ENCODE measurements around the gene SMARCAL1. TPM values are rescaled to one million over a fixed set of nuclear protein-coding genes. Genes with fewer than 3 reads are reported as not detected.
A peak's percentile ranks its signal among the peaks of the same experiment; 100 is the strongest.

The SMARCAL1 gene
- total and polyA plus RNA-seq, 2 of the 13 experiments (the other 11 are each of a cell fraction or from before 2014, with no cell fraction given): 12.7 to 21.3 TPM

DNA sequence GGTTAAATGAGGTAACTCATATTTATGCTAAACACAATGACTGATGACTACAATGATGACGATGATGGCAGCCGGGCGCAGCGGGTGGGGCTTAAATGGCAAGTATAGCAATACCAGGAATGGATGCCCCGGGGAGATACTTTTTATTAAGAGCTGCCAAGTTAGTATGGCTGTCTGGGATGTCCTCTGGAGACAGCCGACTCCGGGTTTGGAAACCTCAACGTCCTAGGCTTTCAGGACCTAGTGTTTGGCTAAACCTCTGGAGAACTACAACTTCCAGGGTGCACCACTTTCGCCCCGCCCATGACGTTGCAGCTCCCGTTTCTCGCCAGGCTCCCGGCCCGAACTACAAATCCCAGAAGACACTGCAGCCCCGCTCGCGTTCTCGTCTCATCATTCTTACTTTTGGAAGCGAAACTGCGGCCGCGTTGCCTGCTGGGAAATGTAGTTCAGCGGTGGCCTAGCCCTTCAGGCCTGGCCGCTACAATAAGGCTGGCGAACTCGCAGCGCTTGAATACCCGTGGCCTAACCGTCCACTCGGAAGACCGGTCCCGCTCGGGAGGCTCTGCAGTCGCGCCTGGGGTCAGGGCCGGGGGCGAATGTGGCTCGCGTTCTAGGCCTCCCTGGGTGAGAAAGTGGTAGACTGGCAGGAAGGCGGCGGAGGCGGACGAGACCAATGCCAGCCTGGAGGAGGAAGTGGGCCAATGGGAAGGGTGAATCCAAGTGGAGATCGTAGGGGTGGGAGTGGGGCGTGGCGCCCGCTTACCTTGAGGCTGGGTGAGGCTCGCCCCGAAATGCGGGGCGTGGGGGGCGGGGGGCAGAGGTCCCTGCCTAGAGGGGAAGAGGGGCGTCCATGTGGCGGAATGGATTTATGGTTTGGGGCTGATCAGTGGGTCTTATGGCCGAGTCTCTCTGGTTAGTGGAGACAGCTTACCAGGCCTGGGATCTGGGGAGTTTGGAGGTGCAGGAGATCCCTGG lies at the start of gene SMARCAL1 (continued):
- TF ChIP-seq, protein P1, sequence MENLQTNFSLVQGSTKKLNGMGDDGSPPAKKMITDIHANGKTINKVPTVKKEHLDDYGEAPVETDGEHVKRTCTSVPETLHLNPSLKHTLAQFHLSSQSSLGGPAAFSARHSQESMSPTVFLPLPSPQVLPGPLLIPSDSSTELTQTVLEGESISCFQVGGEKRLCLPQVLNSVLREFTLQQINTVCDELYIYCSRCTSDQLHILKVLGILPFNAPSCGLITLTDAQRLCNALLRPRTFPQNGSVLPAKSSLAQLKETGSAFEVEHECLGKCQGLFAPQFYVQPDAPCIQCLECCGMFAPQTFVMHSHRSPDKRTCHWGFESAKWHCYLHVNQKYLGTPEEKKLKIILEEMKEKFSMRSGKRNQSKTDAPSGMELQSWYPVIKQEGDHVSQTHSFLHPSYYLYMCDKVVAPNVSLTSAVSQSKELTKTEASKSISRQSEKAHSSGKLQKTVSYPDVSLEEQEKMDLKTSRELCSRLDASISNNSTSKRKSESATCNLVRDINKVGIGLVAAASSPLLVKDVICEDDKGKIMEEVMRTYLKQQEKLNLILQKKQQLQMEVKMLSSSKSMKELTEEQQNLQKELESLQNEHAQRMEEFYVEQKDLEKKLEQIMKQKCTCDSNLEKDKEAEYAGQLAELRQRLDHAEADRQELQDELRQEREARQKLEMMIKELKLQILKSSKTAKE (CRISPR knock-in tag; IDR thresholded peaks at IDR 0.05; ENCODE audit: borderline replicate concordance): no peak
- TF ChIP-seq EHMT2 (IDR thresholded peaks at IDR 0.05; ENCODE audit: borderline replicate concordance, low read depth, low read length): 0 out of 2 replicates have a peak, but pooled peaks have one; percentile 29
- peak; percentile 35; the same call in 1 of the 2 replicates for TF ChIP-seq GATAD2A (CRISPR knock-in tag; IDR thresholded peaks at IDR 0.05)
- TF ChIP-seq, protein P2, sequence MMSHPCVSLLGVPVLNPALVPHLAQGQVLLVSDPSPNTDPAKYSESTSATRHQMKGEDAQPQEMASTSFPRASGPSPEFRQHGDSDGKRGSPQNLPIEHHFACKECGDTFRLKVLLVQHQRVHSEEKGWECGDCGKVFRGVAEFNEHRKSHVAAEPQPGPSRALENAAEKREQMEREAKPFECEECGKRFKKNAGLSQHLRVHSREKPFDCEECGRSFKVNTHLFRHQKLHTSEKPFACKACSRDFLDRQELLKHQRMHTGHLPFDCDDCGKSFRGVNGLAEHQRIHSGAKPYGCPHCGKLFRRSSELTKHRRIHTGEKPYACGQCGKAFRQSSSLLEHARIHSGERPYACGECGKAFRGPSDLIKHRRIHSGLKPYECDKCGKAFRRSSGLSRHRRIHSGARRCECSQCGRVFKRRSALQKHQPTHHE (CRISPR knock-in tag; IDR thresholded peaks at IDR 0.05; ENCODE audit: borderline replicate concordance): peak; percentile 99
- TF ChIP-seq KMT2B (CRISPR knock-in tag; IDR thresholded peaks at IDR 0.05): peak; percentile 74
- TF ChIP-seq, protein P3, sequence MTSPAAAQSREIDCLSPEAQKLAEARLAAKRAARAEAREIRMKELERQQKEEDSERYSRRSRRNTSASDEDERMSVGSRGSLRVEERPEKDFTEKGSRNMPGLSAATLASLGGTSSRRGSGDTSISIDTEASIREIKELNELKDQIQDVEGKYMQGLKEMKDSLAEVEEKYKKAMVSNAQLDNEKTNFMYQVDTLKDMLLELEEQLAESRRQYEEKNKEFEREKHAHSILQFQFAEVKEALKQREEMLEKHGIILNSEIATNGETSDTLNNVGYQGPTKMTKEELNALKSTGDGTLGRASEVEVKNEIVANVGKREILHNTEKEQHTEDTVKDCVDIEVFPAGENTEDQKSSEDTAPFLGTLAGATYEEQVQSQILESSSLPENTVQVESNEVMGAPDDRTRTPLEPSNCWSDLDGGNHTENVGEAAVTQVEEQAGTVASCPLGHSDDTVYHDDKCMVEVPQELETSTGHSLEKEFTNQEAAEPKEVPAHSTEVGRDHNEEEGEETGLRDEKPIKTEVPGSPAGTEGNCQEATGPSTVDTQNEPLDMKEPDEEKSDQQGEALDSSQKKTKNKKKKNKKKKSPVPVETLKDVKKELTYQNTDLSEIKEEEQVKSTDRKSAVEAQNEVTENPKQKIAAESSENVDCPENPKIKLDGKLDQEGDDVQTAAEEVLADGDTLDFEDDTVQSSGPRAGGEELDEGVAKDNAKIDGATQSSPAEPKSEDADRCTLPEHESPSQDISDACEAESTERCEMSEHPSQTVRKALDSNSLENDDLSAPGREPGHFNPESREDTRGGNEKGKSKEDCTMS (CRISPR knock-in tag; conservative IDR thresholded peaks at IDR 0.05): no peak
- TF ChIP-seq SRSF9 (IDR thresholded peaks at IDR 0.05; ENCODE audit: borderline replicate concordance, insufficient read depth, low read depth, low read length, poor library complexity, severe bottlenecking): no peak
- TF ChIP-seq MZF1 (CRISPR knock-in tag; IDR thresholded peaks at IDR 0.05; ENCODE audit: borderline replicate concordance): no peak
- TF ChIP-seq NFYB (CRISPR knock-in tag; IDR thresholded peaks at IDR 0.05): peak; percentile 69
- peak; percentile 19; the same call in 1 of the 2 replicates for TF ChIP-seq NCOR1 (IDR thresholded peaks at IDR 0.05; ENCODE audit: borderline replicate concordance, low read length)
- peak; percentile 83; the same call in 1 of the 2 replicates for TF ChIP-seq ZBTB38 (CRISPR knock-in tag; IDR thresholded peaks at IDR 0.05)
- TF ChIP-seq ZBTB21 (CRISPR knock-in tag; IDR thresholded peaks at IDR 0.05): 0 out of 2 replicates have a peak, but pooled peaks have one; percentile 50
- peak; percentile 44 for TF ChIP-seq GMEB2 (CRISPR knock-in tag; IDR thresholded peaks at IDR 0.05; ENCODE audit: low read depth)
- TF ChIP-seq ZFP82 (CRISPR knock-in tag; IDR thresholded peaks at IDR 0.05; ENCODE audit: borderline replicate concordance): peak; percentile 86; the same call in 1 of the 2 replicates
- TF ChIP-seq ATAD3A (CRISPR knock-in tag; IDR thresholded peaks at IDR 0.05): no peak
- peak; percentile 93 for TF ChIP-seq PCBP1 (IDR thresholded peaks at IDR 0.05; ENCODE audit: borderline replicate concordance, low read depth, low read length)
- TF ChIP-seq SMARCC2 (IDR thresholded peaks at IDR 0.05): no peak
- TF ChIP-seq ZSCAN9 (CRISPR knock-in tag; IDR thresholded peaks at IDR 0.05; ENCODE audit: borderline replicate concordance): peak; percentile 83; the same call in 1 of the 2 replicates
- 0 out of 2 replicates have a peak, but pooled peaks have one; percentile 50 for TF ChIP-seq ZFP37 (CRISPR knock-in tag; IDR thresholded peaks at IDR 0.05; ENCODE audit: borderline replicate concordance)
